GM23248 (cell line): Measurements from ENCODE around the gene ANO4. TPM values are rescaled to one million over a fixed set of nuclear protein-coding genes. Genes with fewer than 3 reads are reported as not detected.

Source experiments
- DNase-seq: peaks from one replicate; pipeline ENCODE4 v3.0.0-alpha.2; 2015
- H2AFZ ChIP-seq: fragments of 200-600 bp; sonication (generic); 2 replicates; pipeline ENCODE4 v1.6.1; 2016; ENCODE audit warnings: antibody characterized with exemption
- H3F3A ChIP-seq: fragments of 200-600 bp; sonication (generic); 2 replicates; pipeline ENCODE4 v1.6.1; 2016; ENCODE audit warnings: mild to moderate bottlenecking, antibody characterized with exemption, mixed run types; ENCODE audit not compliant: insufficient read depth
- H3K27ac ChIP-seq: fragments of 200-600 bp; sonication (generic); 2 replicates; pipeline ENCODE4 v1.5.1; 2016; ENCODE audit warnings: mild to moderate bottlenecking
- H3K27me3 ChIP-seq: fragments of 200-600 bp; sonication (generic); replicated peaks from 2 replicates; pipeline ENCODE4 v1.6.1; 2016; ENCODE audit warnings: mild to moderate bottlenecking; ENCODE audit not compliant: insufficient read depth
- H3K36me3 ChIP-seq: fragments of 200-600 bp; sonication (generic); 2 replicates; pipeline ENCODE4 v1.6.1; 2016; ENCODE audit warnings: low read depth, mild to moderate bottlenecking
- H3K4me1 ChIP-seq: fragments of 200-600 bp; sonication (generic); 2 replicates; pipeline ENCODE4 v1.6.1; 2016; ENCODE audit warnings: mild to moderate bottlenecking; ENCODE audit not compliant: insufficient read depth
- H3K4me2 ChIP-seq: fragments of 200-600 bp; sonication (generic); one replicate; pipeline ENCODE4 v1.6.1; 2016; ENCODE audit warnings: mild to moderate bottlenecking; ENCODE audit not compliant: unreplicated experiment
- H3K4me3 ChIP-seq: fragments of 200-600 bp; sonication (generic); 2 replicates; pipeline ENCODE4 v1.5.1; 2016; ENCODE audit warnings: mild to moderate bottlenecking
- H3K79me2 ChIP-seq: fragments of 200-600 bp; sonication (generic); 2 replicates; pipeline ENCODE4 v1.6.1; 2016; ENCODE audit warnings: mild to moderate bottlenecking; ENCODE audit not compliant: insufficient read depth
- H3K9ac ChIP-seq: fragments of 200-600 bp; sonication (generic); 2 replicates; pipeline ENCODE4 v1.6.1; 2016; ENCODE audit warnings: mild to moderate bottlenecking
- H3K9me2 ChIP-seq: fragments of 200-600 bp; sonication (generic); 2 replicates; pipeline ENCODE4 v1.6.1; 2016; ENCODE audit warnings: mixed run types, mild to moderate bottlenecking, moderate library complexity; ENCODE audit not compliant: insufficient read depth
- H3K9me3 ChIP-seq: fragments of 200-600 bp; sonication (generic); one replicate; pipeline ENCODE4 v1.6.1; 2017; ENCODE audit warnings: low read depth
- H4K20me1 ChIP-seq: fragments of 200-600 bp; sonication (generic); 2 replicates; pipeline ENCODE4 v1.6.0; 2016; ENCODE audit not compliant: insufficient read depth
- EZH2 ChIP-seq: fragments of 200-600 bp; sonication (generic); IDR thresholded peaks from 2 replicates; pipeline ENCODE4 v1.6.1; 2018; ENCODE audit warnings: antibody characterized with exemption, mild to moderate bottlenecking; ENCODE audit not compliant: insufficient read depth, poor library complexity, severe bottlenecking
- EZH2phosphoT487 ChIP-seq: fragments of 200-600 bp; sonication (generic); IDR thresholded peaks from 2 replicates; pipeline ENCODE4 v1.6.1; 2018; ENCODE audit warnings: antibody characterized with exemption, moderate library complexity, mild to moderate bottlenecking, low read depth; ENCODE audit not compliant: insufficient read depth
- whole genome bisulfite sequencing, 2 experiments: methylation state at CpG; one replicate each; pipeline ENCODE4 v1.1.6; 2015 to 2017; ENCODE audit warnings: low lambda C conversion rate in 2 of 2, low coverage in 1 of 2; ENCODE audit errors: missing lambda C conversion rate in 2 of 2; 5-methylcytosine and 5-hydroxymethylcytosine counted together
- in situ Hi-C: fragments of 300-500 bp; cut with MboI; formaldehyde crosslinking; loops from 2 replicates; pipeline ENCODE4 v1.15.0; 2020
- polyA plus RNA-seq: library from polyadenylated mRNA; unstranded; fragments of >200 nt; fragmentation: Nextera tagmentation; extraction: Ambion mirVana; gene quantifications from 2 replicates; pipeline ENCODE4 v1.2.1, GENCODE V29; 2016
- total RNA-seq: library from RNA; depleted of rRNA; stranded (reverse); fragments of >200 nt; shearing (Covaris generic); gene quantifications from 2 replicates; pipeline ENCODE4 v1.2.3, GENCODE V29; 2014

The ANO4 gene
- total and polyA plus RNA-seq, 2 experiments from 2014 or later: 6.6 to 7.6 TPM

DNA sequence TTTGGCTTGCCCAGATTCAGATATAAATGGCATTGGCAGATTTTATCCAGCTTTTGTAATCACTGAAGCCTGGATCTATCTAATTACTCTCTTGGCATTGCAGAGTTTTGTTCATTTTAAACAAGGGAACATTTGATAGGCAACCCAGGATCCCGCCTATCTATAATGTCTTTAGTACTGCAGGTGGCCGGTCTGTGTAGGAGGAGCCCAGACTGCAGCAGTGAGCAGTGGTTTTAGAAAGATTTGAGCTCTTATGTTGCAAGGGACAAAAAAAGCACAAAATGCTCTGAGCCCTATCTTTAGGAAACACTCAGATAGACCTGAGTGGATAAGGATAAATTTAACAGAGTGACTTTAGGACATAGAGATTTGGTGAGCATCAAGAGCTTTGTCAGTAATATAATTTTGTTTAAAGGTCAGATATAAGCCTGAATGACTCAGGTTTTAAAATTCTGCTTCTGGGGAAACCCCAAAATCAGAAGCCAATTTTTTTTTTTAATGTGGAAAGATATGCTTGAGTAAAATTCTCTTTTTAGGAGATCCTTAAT is 250.0 kb downstream of the ANO4 start:
- Histone ChIP-seq H3K36me3 (no peaks in the 10 kb centered on the region), H3K79me2 (no peaks in the 10 kb centered on the region), H3K4me3 (no peak overlapping the region), H4K20me1 (no peaks in the 10 kb centered on the region), H3K9me2 (no peaks in the 10 kb centered on the region), H3K4me1 (peaks cover 26% of the 10 kb centered on the region), H3K9ac (no peak overlapping the region), H3K27ac (no peak overlapping the region), H2AFZ (no peak overlapping the region), H3K4me2 (peak overlapping the region; percentile 2), H3F3A (0 out of 2 replicates have a peak, but pooled peaks cover 5% of the 10 kb centered on the region), H3K27me3 (no peaks in the 10 kb centered on the region), H3K9me3 (no peaks in the 10 kb centered on the region)
- WGBS, 2 experiments: 36 to 51% methylated on average over 2 of the region's 2 CpGs
- TF ChIP-seq EZH2 (no peak), EZH2phosphoT487 (no peak)
- DNase-seq: peak; percentile 44
- in situ Hi-C loops: no loop called here

DNA sequence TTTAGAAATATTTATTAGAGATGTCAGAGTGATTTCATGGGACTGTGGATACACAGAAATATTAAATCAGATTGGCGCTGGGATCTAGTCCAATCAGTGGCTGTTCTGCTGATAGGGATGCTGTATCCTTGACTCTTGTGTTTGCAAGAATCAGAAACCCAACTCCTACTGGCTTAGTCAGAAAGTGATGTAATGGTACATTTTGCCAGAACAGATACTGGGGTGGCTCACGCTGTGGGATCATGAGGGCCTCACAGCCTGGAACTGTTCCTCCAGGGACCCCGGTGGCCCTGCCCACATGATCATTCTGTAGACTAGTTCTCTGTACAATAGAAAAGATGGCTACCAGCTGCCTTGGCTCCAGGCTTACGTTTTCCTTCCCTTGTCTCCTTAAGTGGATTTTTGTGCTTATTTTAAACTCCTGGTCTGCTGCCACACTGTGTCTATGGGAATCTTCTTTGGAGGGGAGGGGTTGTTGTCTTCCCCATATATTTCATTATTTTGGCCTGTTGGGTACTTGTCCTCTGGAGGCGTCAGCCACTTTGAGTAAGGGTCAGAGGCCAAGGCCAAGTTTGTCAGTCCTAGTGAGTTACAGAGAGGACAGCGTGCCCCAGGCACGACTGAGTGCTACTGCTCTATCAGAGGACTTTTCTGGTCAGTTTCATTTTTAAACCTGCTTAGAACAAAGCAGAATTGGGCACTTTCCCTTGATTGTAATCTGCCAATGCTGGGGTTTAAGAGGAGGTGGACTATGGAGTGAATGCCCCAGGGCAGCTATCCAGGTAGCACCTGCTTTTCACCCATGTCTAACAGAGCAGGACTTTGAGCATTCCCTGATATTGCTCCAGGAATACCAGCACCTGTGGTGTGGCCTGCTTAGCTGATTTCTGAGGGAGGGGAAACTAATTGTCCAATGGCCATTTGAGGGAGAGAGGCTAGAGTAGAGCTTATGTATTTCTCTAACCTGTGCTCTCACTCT is 251.2 kb downstream of the ANO4 start:
- in situ Hi-C loops: no loop called here
- Histone ChIP-seq H3K9me2 (no peaks in the 10 kb centered on the region), H3K4me3 (no peak overlapping the region), H3K9me3 (no peaks in the 10 kb centered on the region), H4K20me1 (no peaks in the 10 kb centered on the region), H3K9ac (no peak overlapping the region), H3K4me2 (peak overlapping the region; percentile 2), H3K79me2 (no peaks in the 10 kb centered on the region), H3K27me3 (no peaks in the 10 kb centered on the region), H3K27ac (no peak overlapping the region), H3K36me3 (no peaks in the 10 kb centered on the region), H3F3A (peaks cover 10% of the 10 kb centered on the region; the same call in 1 of the 2 replicates), H3K4me1 (peaks cover 30% of the 10 kb centered on the region), H2AFZ (no peak overlapping the region)
- TF ChIP-seq EZH2 (no peak), EZH2phosphoT487 (no peak)
- 71 to 73% methylated on average over 7 of the region's 7 CpGs for WGBS, 2 experiments
- DNase-seq: peak; percentile 61

DNA sequence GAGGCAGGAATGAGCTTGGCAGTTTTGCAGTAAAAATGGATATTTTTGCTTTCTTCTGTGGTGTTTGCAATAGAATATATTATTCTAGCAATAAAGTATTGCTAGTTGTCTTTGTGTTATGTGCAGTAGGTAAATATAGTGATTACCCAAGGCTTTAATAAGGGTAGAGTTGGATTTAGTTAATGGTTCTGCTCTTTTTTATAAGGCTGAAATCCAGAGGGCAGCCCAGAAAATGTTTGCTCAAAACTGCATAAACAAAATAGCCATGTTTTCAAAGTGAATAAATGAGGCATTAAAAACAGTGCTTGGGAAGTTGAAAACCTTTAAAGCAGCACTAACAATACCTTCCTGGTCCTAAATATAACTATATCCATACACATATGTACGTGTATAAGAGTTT is 253.1 kb downstream of the ANO4 start:
- no peaks in the 10 kb centered on the region for H3K9me2 ChIP-seq
- H3F3A ChIP-seq: peaks cover 24% of the 10 kb centered on the region
- no peaks in the 10 kb centered on the region for H3K9me3 ChIP-seq
- H3K27ac ChIP-seq: no peak overlapping the region
- no peak overlapping the region for H3K4me2 ChIP-seq
- no peaks in the 10 kb centered on the region for H3K79me2 ChIP-seq
- peaks cover 43% of the 10 kb centered on the region for H3K4me1 ChIP-seq
- no peak for TF ChIP-seq EZH2phosphoT487
- no peak for TF ChIP-seq EZH2
- in situ Hi-C loops: no loop called here
- no peak overlapping the region for H3K9ac ChIP-seq
- WGBS, 2 experiments: 97 to 100% methylated on average over 1 of the region's 1 CpG
- no peaks in the 10 kb centered on the region for H3K36me3 ChIP-seq
- no peaks in the 10 kb centered on the region for H3K27me3 ChIP-seq
- H3K4me3 ChIP-seq: no peak overlapping the region
- H4K20me1 ChIP-seq: no peaks in the 10 kb centered on the region
- no peak overlapping the region for H2AFZ ChIP-seq
- DNase-seq: no peak

DNA sequence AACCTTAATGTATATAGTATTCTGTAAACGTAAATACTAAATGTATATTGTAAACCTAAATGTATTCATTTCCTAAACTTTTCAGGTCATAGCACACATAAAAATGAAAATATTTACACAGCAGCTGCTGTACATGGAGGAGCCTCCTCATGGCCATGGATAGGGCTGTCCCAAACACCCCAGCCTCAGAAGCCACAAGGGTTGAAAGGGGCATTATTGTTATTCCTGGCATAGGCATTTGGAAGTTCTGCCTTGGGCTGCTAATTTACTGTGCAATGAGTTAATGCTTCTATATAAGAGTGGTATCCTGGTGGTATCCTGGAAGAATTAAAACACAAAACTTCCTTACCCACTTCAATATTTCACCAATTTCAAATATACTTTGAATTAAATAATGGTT is 256.1 kb downstream of the ANO4 start:
- Histone ChIP-seq H3K9me2 (no peaks in the 10 kb centered on the region), H3K9me3 (no peaks in the 10 kb centered on the region), H4K20me1 (no peaks in the 10 kb centered on the region), H3K9ac (no peak overlapping the region), H3K4me3 (no peak overlapping the region), H3K36me3 (no peaks in the 10 kb centered on the region), H3K27me3 (no peaks in the 10 kb centered on the region), H3K27ac (no peak overlapping the region), H3K79me2 (no peaks in the 10 kb centered on the region), H2AFZ (no peak overlapping the region), H3K4me1 (peaks cover 27% of the 10 kb centered on the region), H3K4me2 (no peak overlapping the region), H3F3A (peaks cover 28% of the 10 kb centered on the region)
- in situ Hi-C loops: no loop called here
- 0 to 5% methylated on average over 1 of the region's 1 CpG for WGBS, 2 experiments
- no peak for DNase-seq
- TF ChIP-seq EZH2 (no peak), EZH2phosphoT487 (no peak)
